ENCODE results near the gene NRL. TPM values are rescaled to one million over a fixed set of nuclear protein-coding genes. Genes with fewer than 3 reads are reported as not detected.

NRL gene
- total and polyA plus RNA-seq, 9 of the 15 experiments (the other 6 are each of a cell fraction or from before 2014, with no cell fraction given), result 0.07 to 2.7 (median 1.4) TPM; not detected in 1

DNA sequence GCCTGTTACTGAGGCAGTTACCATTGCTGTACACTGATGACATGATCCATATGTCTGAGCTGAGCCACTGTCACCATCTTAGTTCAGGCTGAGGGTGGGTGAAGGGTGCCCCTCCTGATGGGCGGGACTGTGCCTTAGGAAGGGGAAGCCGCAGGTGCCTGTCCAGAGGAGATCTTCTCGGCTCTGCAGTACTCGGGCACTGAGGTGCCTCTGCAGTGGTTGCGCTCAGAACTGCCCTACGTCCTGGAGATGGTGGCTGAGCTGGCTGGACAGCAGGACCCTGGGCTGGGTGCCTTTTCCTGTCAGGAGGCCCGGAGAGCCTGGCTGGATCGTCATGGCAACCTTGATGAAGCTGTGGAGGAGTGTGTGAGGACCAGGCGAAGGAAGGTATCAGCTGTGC, 36.2 kb upstream of the NRL start:
- Histone ChIP-seq H3K27ac (ENCODE audit: extremely low read depth, low read depth, low read length) (no peak overlapping the region), H3K36me3 (ENCODE audit: control insufficient read depth, insufficient read depth, low read length) (peaks cover 59% of the 10 kb centered on the region; the same call in 2 of the 3 replicates), H2AFZ (ENCODE audit: low read depth, low read length) (no peak overlapping the region), H3K9ac (ENCODE audit: insufficient read depth in 1 of 2, low read depth in 2 of 2, low read length in 2 of 2) (no peak overlapping the region), H3K9me1 (ENCODE audit: control insufficient read depth, insufficient read depth, low read length) (no peaks in the 10 kb centered on the region), H3K27me3 (ENCODE audit: control insufficient read depth in 2 of 2, insufficient read depth in 2 of 2, low read length in 2 of 2) (no peaks in the 10 kb centered on the region), H3K79me2 (ENCODE audit: control insufficient read depth, insufficient read depth, low read length) (peaks cover 19% of the 10 kb centered on the region), H3K4me1 (replicated peaks in 1 of 2; ENCODE audit: control insufficient read depth in 2 of 2, insufficient read depth in 2 of 2, low read length in 2 of 2) (peaks cover 6 to 24% of the 10 kb centered on the region in 2 experiments; a peak in 4 of 5 replicates), H4K20me1 (replicated peaks; ENCODE audit: control insufficient read depth, insufficient read depth, low read length) (no peaks in the 10 kb centered on the region), H3K4me2 (ENCODE audit: insufficient read depth, low read length) (no peak overlapping the region), H3K4me3 (no peak overlapping the region), H3K9me3 (replicated peaks; ENCODE audit: control insufficient read depth, insufficient read depth, low read depth, low read length) (no peaks in the 10 kb centered on the region)
- intact Hi-C loops (cut with micrococcal nuclease) (no loop called here), in situ Hi-C loops (cut with MboI) (no loop called here)
- DNase-seq (ENCODE audit: extremely low read depth in 1 of 4, low spot score in 3 of 4) (no peak), ATAC-seq (no peak), FAIRE-seq (no peak)
- BruUV-seq (replicated peaks), result no TSS peak
- CTCF ChIA-PET (ENCODE audit: low intra/inter-chr PET ratio), result no interaction called here
- POLR2A ChIA-PET, result interaction anchor here (1.1 to 1.2 kb wide), 2 partner anchors 10 to 14 kb away, joined by 3 to 4 read pairs; partner anchors contain the start of gene IRF9
- WGBS (ENCODE audit: insufficient coverage, low coverage, missing lambda C conversion rate), result 96% methylated on average over 9 of the region's 9 CpGs
- TF ChIP-seq ZNF589 (CRISPR knock-in tag; IDR thresholded peaks at IDR 0.05; ENCODE audit: low read depth) (no peak), RFX1 (IDR thresholded peaks at IDR 0.05) (peak; percentile 51)

DNA sequence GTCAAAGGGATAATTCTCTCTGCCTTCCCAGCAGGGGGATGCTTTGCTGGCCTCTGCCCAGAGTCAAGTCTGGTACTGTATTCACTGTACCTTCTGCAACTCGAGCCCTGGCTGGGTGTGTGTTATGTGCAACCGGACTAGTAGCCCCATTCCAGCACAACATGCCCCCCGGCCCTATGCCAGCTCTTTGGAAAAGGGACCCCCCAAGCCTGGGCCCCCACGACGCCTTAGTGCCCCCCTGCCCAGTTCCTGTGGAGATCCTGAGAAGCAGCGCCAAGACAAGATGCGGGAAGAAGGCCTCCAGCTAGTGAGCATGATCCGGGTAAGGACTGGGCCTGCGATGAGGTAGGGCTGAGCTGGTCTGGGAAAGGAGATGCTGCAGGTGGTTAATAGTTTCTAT, 35.8 kb upstream of the NRL start:
- peaks cover 8 to 28% of the 10 kb centered on the region in 2 experiments; a peak in 4 of 5 replicates for H3K4me1 ChIP-seq (replicated peaks in 1 of 2; ENCODE audit: control insufficient read depth in 2 of 2, insufficient read depth in 2 of 2, low read length in 2 of 2)
- ChIA-PET CTCF (ENCODE audit: low intra/inter-chr PET ratio) (no interaction called here), POLR2A (interaction anchor here (1.2 kb wide), 1 partner anchor 13 kb away, joined by 4 read pairs; no protein-coding TSS in a partner anchor)
- intact Hi-C loops (cut with micrococcal nuclease), result no loop called here
- H3K4me3 ChIP-seq, result no peak overlapping the region
- H2AFZ ChIP-seq (ENCODE audit: low read depth, low read length), result no peak overlapping the region
- FAIRE-seq, result no peak
- no peaks in the 10 kb centered on the region for H4K20me1 ChIP-seq (replicated peaks; ENCODE audit: control insufficient read depth, insufficient read depth, low read length)
- TF ChIP-seq ZNF23 (CRISPR knock-in tag; IDR thresholded peaks at IDR 0.05), result no peak
- TF ChIP-seq ZFPM2 (CRISPR knock-in tag; IDR thresholded peaks at IDR 0.05), result no peak
- no peak for TF ChIP-seq MAFG (tag; conservative IDR thresholded peaks at IDR 0.05)
- BruUV-seq (replicated peaks), result no TSS peak
- no peak for DNase-seq (ENCODE audit: extremely low read depth in 1 of 4, low spot score in 3 of 4)
- in situ Hi-C loops (cut with MboI), result no loop called here
- H3K27me3 ChIP-seq (ENCODE audit: control insufficient read depth in 2 of 2, insufficient read depth in 2 of 2, low read length in 2 of 2), result no peaks in the 10 kb centered on the region
- no peak for ATAC-seq
- H3K4me2 ChIP-seq (ENCODE audit: insufficient read depth, low read length), result no peak overlapping the region
- peaks cover under 1% of the 10 kb centered on the region for H3K9me1 ChIP-seq (ENCODE audit: control insufficient read depth, insufficient read depth, low read length)
- H3K9me3 ChIP-seq (replicated peaks; ENCODE audit: control insufficient read depth, insufficient read depth, low read depth, low read length), result no peaks in the 10 kb centered on the region
- H3K79me2 ChIP-seq (ENCODE audit: control insufficient read depth, insufficient read depth, low read length), result peaks cover 23% of the 10 kb centered on the region
- H3K9ac ChIP-seq (ENCODE audit: insufficient read depth in 1 of 2, low read depth in 2 of 2, low read length in 2 of 2), result no peak overlapping the region
- no peak overlapping the region for H3K27ac ChIP-seq (ENCODE audit: extremely low read depth, low read depth, low read length)
- H3K36me3 ChIP-seq (ENCODE audit: control insufficient read depth, insufficient read depth, low read length), result peaks cover 54% of the 10 kb centered on the region; the same call in 2 of the 3 replicates
- WGBS (ENCODE audit: insufficient coverage, low coverage, missing lambda C conversion rate), result 84% methylated on average over 5 of the region's 9 CpGs
